HUDEP-2 (cell line): ENCODE measurements around the gene OPN1LW.
"Not testable (repeated sequence)": the region's sequence is repeated elsewhere in the genome, so short reads cannot be mapped to it uniquely, and the experiment has no call there.

Experiments used
- DNase-seq, 76 experiments: peaks; one replicate each; lab custom pipeline; 2025; ENCODE audit not compliant: unreplicated experiment in 76 of 76; lab: John Stamatoyannopoulos, UW

OPN1LW gene

GRCh38 chrX:154132366-154132765, 11.7 kb upstream of the OPN1LW start:
- no peak for DNase-seq

- DNase-seq: peak in 1 of 76 experiments; percentile 0
Observed at GRCh38 chrX:154135458-154136229, 8.4 kb upstream of the OPN1LW start.

- DNase-seq: peak in 41 of 76 experiments; percentile 0 to 43 (median 19)
Observed at GRCh38 chrX:154136627-154137161, 7.3 kb upstream of the OPN1LW start.

- no peak for DNase-seq
Observed at GRCh38 chrX:154138857-154139256, 5.2 kb upstream of the OPN1LW start.

DNA sequence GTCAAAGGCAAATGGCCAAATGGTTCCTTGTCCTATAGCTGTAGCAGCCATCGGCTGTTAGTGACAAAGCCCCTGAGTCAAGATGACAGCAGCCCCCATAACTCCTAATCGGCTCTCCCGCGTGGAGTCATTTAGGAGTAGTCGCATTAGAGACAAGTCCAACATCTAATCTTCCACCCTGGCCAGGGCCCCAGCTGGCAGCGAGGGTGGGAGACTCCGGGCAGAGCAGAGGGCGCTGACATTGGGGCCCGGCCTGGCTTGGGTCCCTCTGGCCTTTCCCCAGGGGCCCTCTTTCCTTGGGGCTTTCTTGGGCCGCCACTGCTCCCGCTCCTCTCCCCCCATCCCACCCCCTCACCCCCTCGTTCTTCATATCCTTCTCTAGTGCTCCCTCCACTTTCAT, 3.8 kb upstream of the OPN1LW start:
- no peak for DNase-seq

GRCh38 chrX:154140742-154141141, 3.3 kb upstream of the OPN1LW start:
- DNase-seq: no peak

GRCh38 chrX:154142386-154142785, 1.7 kb upstream of the OPN1LW start:
- DNase-seq: no peak

GRCh38 chrX:154142950-154143745, 895 bp upstream of the OPN1LW start:
- no peak for DNase-seq

GRCh38 chrX:154151030-154151429, 7.0 kb downstream of the OPN1LW start:
- DNase-seq: not testable (repeated sequence)

GRCh38 chrX:154156221-154156620, 12.2 kb downstream of the OPN1LW start:
- DNase-seq: not testable (repeated sequence)

- DNase-seq: not testable (repeated sequence)
Observed at GRCh38 chrX:154157207-154157606, 13.2 kb downstream of the OPN1LW start.

DNA sequence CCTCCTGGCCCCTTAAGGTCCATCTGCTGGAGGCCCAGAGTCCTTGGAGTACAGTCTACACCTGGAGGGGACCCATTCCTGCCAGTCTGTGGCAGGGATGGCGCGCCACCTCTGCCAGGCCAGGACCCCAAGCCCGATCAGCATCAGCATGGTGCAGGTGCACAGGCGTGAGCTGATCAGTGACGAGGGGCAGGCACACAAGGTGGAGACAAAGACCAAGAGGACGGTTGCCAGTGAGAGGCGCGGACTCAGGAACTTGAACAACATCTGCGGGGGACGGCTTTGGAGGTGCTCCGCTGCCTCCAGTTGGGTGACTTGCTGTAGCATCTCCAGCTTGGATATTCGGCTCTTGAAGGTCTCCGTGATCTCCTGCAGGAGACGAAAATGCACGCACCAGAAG, 15.3 kb downstream of the OPN1LW start:
- not testable (repeated sequence) for DNase-seq

DNA sequence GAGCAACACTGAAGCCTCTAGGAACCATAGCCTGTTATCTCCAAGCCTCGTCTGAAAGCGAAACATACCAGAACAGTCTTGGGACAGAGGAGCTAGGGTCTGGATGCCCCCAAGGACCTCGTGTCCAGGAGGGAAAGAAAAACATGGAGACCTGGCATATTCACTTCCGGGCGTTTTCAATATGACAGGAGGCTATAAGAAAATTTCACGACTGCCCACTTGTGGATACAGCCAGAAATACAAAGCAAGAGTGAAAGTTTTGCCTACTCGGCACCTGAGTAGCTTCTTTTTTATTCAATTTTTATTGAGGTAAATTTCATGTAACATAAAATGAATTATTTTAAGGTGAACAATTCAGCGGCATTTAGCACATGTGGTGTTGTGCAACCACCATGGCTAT, 20.9 kb downstream of the OPN1LW start:
- not testable (repeated sequence) for DNase-seq

DNA sequence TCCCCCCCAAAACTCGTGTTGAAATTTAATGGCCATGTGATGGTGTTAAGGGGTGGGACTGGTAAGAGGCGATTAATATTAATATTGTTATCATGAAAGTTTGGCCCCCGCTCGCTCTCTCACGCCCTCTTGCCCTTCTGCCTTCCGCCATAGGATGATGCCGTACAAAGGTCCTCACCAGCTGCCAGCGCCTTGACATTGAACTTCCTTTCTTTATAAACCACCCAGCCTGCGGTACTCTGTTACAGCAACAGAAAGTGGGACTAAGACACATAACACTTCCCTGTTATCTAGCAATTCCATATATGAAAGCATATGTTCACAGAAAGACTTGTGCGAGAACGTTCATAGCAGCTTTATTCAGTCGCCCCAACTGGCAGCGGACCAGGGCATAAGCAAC, 24.3 kb downstream of the OPN1LW start:
- DNase-seq: not testable (repeated sequence)

DNA sequence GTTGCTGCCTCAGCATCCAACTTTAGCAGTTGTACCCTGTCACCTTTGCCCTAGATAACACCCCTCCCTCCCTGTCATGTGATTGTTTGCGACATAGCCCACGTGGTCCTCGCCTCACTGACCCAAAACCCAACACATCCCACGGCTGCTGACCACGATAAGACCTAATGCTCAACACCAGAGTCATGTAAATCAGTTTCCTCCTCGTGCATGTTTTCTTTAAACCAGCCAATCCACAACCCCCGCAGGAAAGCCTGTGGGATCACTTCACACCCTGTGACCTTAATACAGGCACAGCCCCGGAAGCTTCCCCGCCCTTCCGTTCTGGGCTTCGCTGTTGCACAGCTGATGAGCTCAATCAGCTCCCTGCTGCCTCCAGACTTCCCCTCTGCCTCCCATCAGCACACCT, 28.5 kb downstream of the OPN1LW start:
- DNase-seq: not testable (repeated sequence)

DNA sequence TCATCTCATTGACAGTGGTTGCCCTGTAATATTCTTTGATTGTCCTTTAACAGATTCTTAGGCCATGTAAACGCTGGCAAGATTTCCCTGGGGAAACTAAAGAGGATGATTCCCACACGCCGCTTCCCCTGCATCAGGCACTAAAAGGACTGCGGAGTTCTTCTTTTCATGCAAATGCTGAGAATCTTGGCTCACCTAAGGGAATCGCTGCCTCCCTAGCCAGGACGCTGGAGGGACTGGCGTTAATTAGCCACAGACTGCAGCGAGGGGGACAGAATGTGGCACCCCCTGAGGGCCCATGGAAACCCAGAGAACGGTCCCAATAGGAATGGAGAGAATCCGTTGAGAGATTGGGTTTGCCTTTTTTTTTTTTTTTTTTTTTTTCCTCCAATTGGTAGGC, 30.3 kb downstream of the OPN1LW start:
- DNase-seq: not testable (repeated sequence)

- not testable (repeated sequence) for DNase-seq
Observed at GRCh38 chrX:154182296-154182695, 38.3 kb downstream of the OPN1LW start, which contains the start of gene OPN1MW. Gene OPN1MW, plus strand, starts transcription at chrX:154182596. Its CDS starts 82 bp downstream, at chrX:154182678.

- not testable (repeated sequence) for DNase-seq
Observed at GRCh38 chrX:154183794-154184193, 39.8 kb downstream of the OPN1LW start.

DNA sequence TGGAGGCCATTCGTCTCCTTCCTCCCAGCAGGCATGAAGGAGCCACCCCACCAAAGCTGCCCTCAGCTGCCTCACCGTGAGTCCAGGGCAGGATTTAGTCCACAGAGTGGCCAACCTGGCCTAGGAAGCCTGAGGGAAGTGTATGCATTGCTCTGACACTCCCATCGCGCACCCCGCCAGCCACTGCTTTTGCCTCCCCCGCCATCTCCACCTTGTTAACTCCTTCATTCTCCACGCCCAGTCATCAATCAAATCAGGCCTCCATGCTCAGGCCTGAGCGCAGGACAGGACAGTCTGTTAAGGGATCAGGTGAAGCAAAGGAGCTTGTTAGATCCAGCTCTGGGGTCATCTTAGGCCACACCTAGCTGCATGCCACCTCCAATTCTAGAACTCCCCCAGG, 48.8 kb downstream of the OPN1LW start:
- DNase-seq: not testable (repeated sequence)

DNA sequence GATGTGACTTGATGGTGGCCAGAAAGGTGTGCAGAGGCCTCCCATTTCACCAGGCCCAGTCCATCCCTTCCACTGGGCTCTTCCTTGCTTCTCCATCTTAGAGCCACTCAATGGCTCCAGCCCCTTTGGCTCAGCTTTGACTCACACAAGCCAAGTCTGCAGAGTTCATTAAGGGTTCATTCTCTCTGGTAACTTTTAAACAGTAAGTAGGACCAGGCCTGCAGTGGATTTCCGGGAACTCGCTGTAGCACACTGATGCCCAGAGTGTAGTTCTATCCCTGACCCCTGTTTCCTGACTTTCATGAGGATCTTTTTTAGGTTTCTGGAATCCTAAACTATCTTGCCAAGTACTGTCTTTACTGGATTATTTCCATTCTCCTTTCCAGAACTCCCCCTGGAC, 50.3 kb downstream of the OPN1LW start:
- DNase-seq: not testable (repeated sequence)

GRCh38 chrX:154196466-154196865, 52.4 kb downstream of the OPN1LW start:
- not testable (repeated sequence) for DNase-seq
